GM12865 (cell line): ENCODE measurements around the gene SMIM20.
"Not testable (repeated sequence)": the region's sequence is repeated elsewhere in the genome, so short reads cannot be mapped to it uniquely, and the experiment has no call there.

ENCODE experiments used
- DNase-seq: peaks from one replicate; pipeline ENCODE4 v3.0.0; 2010; ENCODE audit warnings: low read depth
- H3K4me3 ChIP-seq: 2 replicates; pipeline ENCODE4 v1.5.1; 2011; ENCODE audit warnings: mild to moderate bottlenecking, low read depth, low read length, control low read depth
- TF ChIP-seq, protein P1 (sequence below): IDR thresholded peaks from 2 replicates; pipeline ENCODE4 v1.5.1; 2011; ENCODE audit warnings: low read length, control low read depth, low read depth, inconsistent platforms; ENCODE audit not compliant: insufficient read depth; ENCODE audit errors: missing control alignments

SMIM20 gene

DNA sequence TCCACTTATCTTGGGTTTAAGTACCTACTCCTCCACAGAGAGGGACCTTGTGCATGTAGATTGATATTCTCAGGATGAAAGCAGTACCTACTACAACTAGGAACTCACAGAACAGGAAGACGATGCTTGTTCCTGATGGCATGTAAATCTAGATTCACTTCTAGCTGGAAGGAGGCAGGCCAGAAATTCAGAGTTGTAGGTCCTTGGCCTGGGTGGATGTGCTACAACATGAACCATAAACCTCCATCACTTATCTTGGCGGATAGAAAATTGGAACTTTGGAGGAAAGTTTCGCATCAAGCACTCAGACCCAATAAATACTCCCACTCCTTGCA is 9.3 kb upstream of the SMIM20 start:
- DNase-seq = no peak
- TF ChIP-seq, protein P1, sequence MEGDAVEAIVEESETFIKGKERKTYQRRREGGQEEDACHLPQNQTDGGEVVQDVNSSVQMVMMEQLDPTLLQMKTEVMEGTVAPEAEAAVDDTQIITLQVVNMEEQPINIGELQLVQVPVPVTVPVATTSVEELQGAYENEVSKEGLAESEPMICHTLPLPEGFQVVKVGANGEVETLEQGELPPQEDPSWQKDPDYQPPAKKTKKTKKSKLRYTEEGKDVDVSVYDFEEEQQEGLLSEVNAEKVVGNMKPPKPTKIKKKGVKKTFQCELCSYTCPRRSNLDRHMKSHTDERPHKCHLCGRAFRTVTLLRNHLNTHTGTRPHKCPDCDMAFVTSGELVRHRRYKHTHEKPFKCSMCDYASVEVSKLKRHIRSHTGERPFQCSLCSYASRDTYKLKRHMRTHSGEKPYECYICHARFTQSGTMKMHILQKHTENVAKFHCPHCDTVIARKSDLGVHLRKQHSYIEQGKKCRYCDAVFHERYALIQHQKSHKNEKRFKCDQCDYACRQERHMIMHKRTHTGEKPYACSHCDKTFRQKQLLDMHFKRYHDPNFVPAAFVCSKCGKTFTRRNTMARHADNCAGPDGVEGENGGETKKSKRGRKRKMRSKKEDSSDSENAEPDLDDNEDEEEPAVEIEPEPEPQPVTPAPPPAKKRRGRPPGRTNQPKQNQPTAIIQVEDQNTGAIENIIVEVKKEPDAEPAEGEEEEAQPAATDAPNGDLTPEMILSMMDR = no peak
- no peak overlapping the region for H3K4me3 ChIP-seq

GRCh38 chr4:25905371-25905770 is 8.6 kb upstream of the SMIM20 start:
- H3K4me3 ChIP-seq = no peak overlapping the region
- no peak for DNase-seq
- TF ChIP-seq, protein P1 = no peak

GRCh38 chr4:25906113-25906512 is 7.9 kb upstream of the SMIM20 start:
- not testable (repeated sequence) for DNase-seq, H3K4me3 ChIP-seq

GRCh38 chr4:25908491-25908901 is 5.5 kb upstream of the SMIM20 start:
- TF ChIP-seq, protein P1 = no peak
- no peak overlapping the region for H3K4me3 ChIP-seq
- DNase-seq = no peak

DNA sequence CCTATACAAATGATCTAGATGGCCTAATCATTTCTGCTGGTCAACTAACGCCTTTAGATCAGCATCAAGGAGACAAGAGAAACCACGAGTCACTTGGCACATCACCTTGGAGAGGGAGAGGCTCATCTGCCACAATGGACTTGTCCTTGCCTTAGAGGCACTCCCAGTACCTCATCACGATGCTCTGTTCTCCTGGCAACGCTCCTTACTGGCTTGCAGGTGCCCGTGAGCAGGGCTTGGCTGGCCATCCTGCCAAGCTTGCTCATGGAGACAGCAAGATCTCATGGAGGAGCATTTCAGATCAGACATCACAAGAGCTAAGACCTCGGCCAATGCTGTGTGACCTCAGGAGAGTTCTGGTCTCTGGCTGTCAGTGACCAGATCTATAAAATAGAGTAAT is 2.7 kb upstream of the SMIM20 start:
- no peak overlapping the region for H3K4me3 ChIP-seq
- no peak for DNase-seq
- TF ChIP-seq, protein P1 = no peak

DNA sequence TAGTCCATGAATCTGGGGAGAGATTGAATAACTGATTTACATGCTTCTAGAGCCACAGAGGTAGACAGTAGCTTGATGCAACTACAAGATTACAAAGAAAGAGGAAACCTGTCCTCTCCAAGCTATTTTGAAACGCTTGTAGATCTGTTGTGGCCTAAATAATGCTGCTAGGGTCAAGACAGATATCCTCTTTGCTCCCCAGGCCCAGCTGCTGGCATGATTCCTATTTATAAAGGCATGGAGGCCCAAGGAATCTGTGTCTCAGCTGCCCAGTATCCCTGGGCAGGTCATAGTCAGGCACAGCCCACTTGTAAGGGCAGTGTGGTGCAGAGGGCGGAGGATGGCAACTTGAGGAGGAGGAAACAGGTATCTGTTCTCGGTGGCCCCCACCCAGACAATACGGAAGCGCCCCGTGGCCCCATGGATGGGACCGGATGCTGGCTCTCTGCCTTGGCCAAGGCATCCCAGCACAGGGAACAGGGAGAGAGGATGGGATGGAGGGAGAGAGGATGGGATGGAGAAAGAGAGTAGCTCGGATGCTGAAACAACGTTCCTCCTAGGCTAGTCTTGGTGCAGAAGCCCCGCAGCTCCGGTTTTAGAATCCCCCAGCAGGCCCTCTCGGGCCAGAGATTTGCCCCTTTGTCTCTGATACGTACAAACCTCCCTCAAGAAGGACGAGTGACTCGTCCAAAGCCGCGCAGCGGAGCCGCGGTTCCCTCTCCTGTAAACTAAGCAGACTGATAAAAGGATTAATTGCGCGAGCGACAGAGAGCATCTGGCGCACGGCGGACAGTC is 767 bp upstream of the SMIM20 start:
- peak overlapping the region; percentile 64 for H3K4me3 ChIP-seq
- TF ChIP-seq, protein P1 = no peak
- peak; percentile 35 for DNase-seq

DNA sequence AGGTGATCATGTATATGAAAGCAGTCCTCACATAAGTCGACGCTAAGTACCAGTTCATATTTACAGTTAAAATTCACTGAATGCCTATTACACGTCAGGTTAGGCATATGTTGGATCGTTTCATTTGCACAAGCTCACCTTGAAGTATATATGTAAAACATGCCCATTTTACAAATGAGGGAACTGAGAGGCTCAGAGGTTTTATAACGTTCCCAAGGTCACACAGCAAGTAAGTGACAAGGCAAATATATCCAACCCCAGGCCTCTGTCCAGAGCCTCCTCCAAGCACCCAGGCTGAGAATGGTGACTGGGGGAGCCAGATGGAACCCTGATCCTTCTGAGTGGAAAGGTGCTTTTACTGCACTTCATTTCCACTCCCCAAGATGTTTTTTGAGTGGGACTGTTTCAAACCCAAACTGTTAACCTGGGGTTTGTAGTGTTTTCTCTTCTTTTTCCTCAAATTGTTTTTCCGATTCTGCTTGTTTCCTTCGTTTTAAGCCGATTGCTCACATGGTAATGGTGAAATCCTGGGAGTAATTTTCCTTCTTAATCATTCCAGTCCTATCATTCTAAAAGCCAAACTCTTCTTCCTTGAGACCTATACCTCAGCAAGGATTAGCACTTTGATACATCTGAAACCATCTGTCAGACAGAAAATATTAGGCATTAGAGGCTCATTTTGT is 791 bp downstream of the SMIM20 start:
- TF ChIP-seq, protein P1 = no peak
- H3K4me3 ChIP-seq = peak overlapping the region; percentile 64
- no peak for DNase-seq
